ENCODE measurements around the gene SSRP1.

Gene SSRP1

GRCh38 chr11:57359896-57360690 lies 24.4 kb upstream of the SSRP1 start:
- DNase-seq (ENCODE audit: low read depth in 1 of 2, low spot score in 1 of 2) = no peak

DNA sequence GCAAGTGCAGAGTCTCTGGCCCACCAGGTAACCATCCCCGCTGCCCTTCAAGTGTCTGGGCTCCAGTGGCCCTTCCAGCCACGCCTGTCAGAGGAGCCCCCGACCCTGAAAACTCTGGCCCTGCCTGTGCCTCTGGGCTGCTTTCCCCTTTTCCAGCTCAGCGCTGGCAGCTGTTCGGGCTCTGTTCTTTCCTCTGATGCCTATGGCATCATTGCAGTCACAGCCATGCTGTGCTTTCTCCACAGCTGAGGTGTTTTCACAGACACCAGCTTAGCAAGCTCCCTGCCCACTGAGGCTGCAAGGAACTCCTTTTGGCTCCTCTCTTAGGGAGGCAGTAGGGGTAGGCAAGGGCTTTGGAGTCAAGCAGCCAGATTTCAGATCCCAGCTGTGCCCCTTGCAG lies 23.7 kb upstream of the SSRP1 start:
- no peak for DNase-seq (ENCODE audit: low read depth in 1 of 2, low spot score in 1 of 2)

- DNase-seq (ENCODE audit: low read depth in 1 of 2, low spot score in 1 of 2) = no peak
Observed at GRCh38 chr11:57358991-57359390, 23.3 kb upstream of the SSRP1 start.

DNA sequence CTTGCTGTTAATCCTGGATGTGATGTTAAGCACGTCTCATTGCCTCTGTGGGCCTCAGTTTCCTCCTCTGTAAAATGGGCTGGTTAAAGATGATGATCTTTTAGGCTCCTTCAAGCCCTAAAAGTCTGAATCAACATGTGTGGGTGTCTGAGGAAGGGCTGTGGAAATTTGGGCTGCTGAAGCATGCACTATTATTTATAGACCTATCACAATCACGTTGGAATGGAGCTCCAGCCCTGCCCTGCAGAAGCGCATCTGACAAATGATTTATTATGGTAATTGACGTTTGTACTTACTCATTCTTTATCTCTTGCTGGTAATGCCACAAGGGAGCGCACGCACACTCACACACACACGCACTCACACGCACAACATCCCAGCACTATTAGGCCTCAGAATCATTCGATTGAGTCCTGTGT lies 22.9 kb upstream of the SSRP1 start:
- DNase-seq (ENCODE audit: low read depth in 1 of 2, low spot score in 1 of 2) = no peak

DNA sequence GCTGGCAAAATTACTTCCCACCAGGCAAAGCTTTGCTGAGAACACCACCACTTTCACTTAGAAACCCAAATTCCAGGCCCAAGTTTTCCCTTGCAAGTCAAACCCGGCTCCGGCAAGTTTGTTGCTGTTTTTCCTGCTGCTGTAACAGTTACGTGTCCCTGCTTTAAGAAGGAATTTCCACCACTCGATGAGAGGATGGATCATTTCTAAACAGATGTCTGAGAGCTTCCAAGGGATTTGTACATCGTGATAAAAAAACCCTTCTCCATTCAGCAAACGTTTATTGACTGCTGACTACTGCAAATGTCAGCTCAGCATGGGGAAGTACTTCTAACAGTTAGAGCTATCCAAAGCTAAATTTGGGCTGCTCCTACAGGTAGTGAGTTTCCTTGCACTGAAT lies 22.2 kb upstream of the SSRP1 start:
- no peak for DNase-seq (ENCODE audit: low read depth in 1 of 2, low spot score in 1 of 2)

DNA sequence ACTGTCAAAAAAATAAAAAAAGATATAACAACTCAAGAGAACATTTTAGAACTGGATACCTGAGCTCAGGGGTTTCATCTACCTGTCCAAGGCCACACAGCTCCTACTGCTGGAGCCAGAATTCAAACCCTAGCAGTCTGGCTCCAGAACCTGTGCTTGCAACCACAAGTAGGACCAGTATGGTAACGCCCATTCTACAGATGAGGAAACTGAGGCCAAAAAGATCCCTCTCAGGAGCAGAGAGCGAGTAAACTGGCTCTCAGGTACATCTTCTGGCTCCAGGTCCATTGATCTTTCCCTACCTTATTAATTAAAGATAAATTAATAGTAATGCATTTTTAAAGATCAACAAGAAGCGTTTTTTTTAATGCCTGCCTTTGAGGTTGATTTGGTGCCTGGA lies 21.6 kb upstream of the SSRP1 start:
- DNase-seq (ENCODE audit: low read depth in 1 of 2, low spot score in 1 of 2) = no peak

GRCh38 chr11:57356268-57356667 lies 20.6 kb upstream of the SSRP1 start:
- DNase-seq (ENCODE audit: low read depth in 1 of 2, low spot score in 1 of 2) = no peak

DNA sequence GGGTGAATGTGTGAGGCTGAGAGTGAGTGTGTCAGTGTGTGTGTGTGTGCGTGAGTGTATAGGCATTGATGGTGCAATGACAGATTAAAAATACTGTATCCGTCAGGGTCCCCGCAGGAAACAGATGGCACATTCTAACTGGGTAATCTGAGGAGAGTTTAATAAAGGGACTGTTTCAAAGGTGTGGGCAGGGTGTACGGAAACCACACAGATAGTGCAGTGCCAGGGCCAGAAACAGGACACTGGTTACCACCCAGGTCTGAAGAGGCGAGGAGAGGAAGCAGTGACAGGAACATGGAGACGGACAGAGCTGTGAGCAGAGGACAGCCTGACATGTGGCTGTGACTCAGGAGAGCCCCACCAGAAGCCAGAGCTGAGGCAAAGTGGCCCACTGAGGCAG lies 19.0 kb upstream of the SSRP1 start:
- no peak for DNase-seq (ENCODE audit: low read depth in 1 of 2, low spot score in 1 of 2)

DNA sequence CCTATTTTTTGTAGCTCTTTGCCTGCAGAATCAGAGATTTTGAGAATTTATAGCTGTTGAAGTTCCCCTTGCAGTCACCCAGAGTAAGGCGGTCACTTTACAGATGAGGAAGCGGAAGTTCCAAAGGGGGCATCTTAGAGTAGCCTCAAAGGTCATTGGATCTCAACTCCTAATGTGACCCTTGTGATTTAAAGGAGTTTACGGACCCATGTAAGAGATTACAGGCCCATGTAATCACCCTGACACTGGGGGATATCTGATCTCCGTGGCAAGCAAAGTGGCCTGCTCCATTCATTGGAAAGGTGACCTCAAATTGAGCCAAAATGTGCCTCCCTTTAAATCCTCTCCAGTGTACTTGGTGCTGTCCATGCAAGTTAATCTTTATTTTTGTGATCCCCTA lies 18.2 kb upstream of the SSRP1 start:
- no peak for DNase-seq (ENCODE audit: low read depth in 1 of 2, low spot score in 1 of 2)

GRCh38 chr11:57353446-57353845 lies 17.8 kb upstream of the SSRP1 start:
- DNase-seq (ENCODE audit: low read depth in 1 of 2, low spot score in 1 of 2) = no peak

- DNase-seq (ENCODE audit: low read depth in 1 of 2, low spot score in 1 of 2) = no peak
Observed at GRCh38 chr11:57353036-57353435, 17.3 kb upstream of the SSRP1 start.

- peak; percentile 31 to 43 for DNase-seq (ENCODE audit: low read depth in 1 of 2, low spot score in 1 of 2)
Observed at GRCh38 chr11:57349491-57350274, 14.0 kb upstream of the SSRP1 start.

DNA sequence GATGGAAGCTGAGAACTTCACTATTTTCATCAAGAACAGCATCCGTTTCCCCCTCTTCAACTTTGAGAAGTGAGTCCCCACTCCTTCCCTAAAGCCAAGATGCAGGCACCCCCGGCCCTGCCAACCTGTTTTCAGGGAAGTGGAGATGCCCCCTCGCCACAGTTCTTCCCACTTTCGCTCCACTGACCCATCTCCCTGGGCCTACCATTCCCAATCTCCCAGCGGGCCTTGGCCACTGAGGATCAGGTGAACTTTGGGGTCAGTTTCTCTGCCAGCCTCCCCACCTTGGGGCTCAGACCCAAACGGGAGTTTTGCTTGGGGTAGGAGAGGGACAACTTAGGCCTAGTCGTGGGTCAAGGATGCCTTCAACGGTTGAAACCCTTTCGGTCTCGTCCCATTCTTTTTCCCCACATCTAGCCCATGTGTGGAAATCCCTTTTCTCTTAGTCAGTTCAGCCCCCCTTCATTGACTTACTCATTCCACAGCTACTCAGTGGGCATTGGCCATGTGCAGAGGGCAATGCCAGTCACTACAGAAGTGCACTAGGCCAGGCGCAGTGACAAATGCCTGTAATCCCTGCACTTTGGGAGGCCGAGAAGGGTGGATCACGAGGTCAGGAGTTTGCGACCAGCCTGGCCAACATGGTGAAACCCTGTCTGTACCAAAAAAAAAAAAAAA lies 13.1 kb upstream of the SSRP1 start:
- no peak for DNase-seq (ENCODE audit: low read depth in 1 of 2, low spot score in 1 of 2)

DNA sequence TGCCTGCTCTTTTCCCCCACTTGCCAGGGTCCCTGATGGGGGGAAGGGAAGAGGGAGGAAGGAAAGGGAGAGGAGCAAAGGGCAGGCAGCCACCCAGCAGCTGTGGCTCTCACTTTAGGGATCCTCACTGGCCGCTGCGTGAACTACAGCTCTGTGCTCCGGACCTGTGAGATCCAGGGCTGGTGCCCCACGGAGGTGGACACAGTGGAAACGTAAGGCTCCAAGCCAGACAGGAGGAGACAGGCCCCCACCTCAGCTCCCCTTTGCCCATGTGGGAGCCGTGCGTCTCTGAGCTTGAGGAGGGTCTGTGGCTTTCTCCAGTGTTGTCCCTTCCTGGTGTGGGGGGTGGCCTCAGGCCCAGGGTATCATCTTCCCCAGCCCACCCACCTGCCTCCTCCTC lies 12.4 kb upstream of the SSRP1 start:
- no peak for DNase-seq (ENCODE audit: low read depth in 1 of 2, low spot score in 1 of 2)

DNA sequence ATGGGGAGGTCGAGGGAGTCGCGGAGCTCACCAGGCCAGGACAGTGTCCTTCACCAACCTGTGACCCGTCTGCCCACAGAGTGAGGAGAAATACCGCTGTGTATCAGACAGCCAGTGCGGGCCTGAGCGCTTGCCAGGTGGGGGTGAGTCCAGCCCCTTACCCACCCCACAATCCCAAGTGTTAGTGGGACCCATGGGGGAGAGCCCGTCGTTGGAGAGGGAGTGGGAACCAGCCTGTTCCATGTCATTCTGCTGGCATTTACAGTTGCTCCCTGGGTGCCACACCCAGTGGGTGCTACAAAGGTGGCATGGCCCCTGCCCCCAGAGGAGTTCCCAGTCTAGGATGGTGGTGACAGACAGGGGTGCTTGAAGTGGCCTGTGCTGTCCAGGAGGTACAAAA lies 11.6 kb upstream of the SSRP1 start:
- no peak for DNase-seq (ENCODE audit: low read depth in 1 of 2, low spot score in 1 of 2)

- DNase-seq (ENCODE audit: low read depth in 1 of 2, low spot score in 1 of 2) = peak; percentile 48 to 69
Observed at GRCh38 chr11:57345555-57346211, 10.0 kb upstream of the SSRP1 start.

GRCh38 chr11:57344826-57345225 lies 9.1 kb upstream of the SSRP1 start:
- no peak for DNase-seq (ENCODE audit: low read depth in 1 of 2, low spot score in 1 of 2)

GRCh38 chr11:57343825-57344224 lies 8.1 kb upstream of the SSRP1 start:
- DNase-seq (ENCODE audit: low read depth in 1 of 2, low spot score in 1 of 2) = no peak

GRCh38 chr11:57342702-57343101 lies 7.0 kb upstream of the SSRP1 start:
- no peak for DNase-seq (ENCODE audit: low read depth in 1 of 2, low spot score in 1 of 2)

- DNase-seq (ENCODE audit: low read depth in 1 of 2, low spot score in 1 of 2) = no peak
Observed at GRCh38 chr11:57341250-57341808, 5.6 kb upstream of the SSRP1 start.

DNA sequence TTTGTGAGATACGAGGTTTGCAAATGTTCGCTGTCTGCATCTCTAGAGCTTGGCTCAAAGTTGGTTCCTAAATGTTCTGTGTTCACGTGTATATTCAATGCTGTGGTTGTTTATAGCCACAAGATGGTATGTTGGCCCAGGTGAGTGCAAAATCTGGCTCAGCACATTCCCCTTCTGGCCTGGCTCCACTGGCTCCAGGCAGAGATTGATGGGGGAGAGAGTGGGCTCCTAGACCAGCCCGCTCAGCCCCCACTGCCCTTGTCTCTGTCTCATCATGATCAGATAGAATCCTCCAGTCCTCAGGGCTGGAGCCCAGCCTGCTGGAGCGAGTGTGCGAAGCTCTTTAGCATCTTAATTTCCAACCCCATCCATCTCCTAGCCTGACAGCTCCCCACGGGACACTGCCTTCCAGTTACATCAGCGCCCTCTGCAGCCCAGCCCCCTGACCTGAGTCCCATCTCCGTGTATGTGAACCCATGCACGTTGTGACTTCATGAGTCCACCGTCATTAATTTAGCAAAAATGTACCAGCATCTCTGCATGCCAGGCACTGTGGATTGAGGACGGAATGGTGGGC lies 4.4 kb upstream of the SSRP1 start:
- DNase-seq (ENCODE audit: low read depth in 1 of 2, low spot score in 1 of 2) = no peak
